Suppressor macrophage treated with lipopolysaccharide for 1 hour (primary cell): ENCODE measurements around the gene CENPM.

Source experiments
- DNase-seq, 3 donors: peaks; one replicate each; pipeline ENCODE4 v3.0.0-alpha.2; 2020 to 2022

Gene CENPM

DNA sequence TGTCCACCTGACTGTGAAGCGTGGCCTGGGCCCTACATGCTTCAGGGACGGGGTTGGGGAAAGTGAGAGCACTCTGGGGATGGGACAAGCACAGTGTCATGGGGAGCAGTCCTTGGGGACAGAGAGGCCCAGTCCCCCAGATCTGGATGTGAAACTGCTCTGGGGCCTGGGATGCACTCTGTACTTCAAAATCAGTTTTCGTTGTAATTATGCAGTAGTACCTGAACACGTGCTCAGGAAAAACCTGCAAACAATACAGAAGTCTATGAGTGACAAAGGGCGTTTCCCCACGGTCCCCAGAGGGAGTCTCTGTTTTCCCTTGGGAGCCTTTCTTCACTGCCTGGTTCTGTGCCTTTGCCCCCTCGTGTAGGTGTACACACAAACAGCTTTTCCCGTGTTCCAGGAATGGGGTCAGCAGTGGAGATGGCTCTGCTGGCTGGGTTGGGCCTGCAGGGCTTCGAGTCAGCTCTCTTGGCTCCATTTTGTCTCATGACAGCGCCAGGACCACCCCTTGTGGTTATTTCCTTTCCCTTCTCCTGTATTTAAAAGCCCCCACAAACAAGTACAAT lies 15.2 kb downstream of the CENPM start:
- no peak for DNase-seq

DNA sequence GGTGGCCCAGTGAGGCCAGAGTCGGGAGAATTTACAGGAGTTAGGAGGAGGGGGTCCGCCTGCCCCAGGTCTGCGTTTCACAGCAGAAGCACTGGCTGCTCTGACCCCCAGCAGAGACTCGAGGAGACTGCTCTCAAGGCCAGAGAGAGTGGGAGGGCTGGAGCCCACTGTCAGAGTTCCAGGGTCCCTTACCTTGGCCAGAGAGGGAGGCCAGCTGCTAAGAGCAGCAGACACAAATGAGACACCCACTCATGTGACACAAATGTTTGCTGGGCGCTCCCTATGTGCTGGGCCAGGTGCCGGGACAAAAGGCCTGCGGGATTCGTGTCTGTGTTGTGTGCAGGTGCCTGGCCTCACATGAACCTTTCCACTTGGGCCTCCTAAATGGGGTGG lies 17.5 kb downstream of the CENPM start:
- no peak for DNase-seq

GRCh38 chr22:41928593-41929417 lies 18.1 kb downstream of the CENPM start:
- DNase-seq = no peak

- DNase-seq = no peak
Observed at GRCh38 chr22:41927813-41928212, 19.1 kb downstream of the CENPM start.

- DNase-seq = peak; percentile 67 to 88 (median 78)
Observed at GRCh38 chr22:41925783-41926460, 21.0 kb downstream of the CENPM start.

- DNase-seq = no peak
Observed at GRCh38 chr22:41923595-41924276, 23.2 kb downstream of the CENPM start.

GRCh38 chr22:41922940-41923594 lies 23.9 kb downstream of the CENPM start:
- DNase-seq = no peak

GRCh38 chr22:41922328-41922727 lies 24.6 kb downstream of the CENPM start:
- DNase-seq = no peak

DNA sequence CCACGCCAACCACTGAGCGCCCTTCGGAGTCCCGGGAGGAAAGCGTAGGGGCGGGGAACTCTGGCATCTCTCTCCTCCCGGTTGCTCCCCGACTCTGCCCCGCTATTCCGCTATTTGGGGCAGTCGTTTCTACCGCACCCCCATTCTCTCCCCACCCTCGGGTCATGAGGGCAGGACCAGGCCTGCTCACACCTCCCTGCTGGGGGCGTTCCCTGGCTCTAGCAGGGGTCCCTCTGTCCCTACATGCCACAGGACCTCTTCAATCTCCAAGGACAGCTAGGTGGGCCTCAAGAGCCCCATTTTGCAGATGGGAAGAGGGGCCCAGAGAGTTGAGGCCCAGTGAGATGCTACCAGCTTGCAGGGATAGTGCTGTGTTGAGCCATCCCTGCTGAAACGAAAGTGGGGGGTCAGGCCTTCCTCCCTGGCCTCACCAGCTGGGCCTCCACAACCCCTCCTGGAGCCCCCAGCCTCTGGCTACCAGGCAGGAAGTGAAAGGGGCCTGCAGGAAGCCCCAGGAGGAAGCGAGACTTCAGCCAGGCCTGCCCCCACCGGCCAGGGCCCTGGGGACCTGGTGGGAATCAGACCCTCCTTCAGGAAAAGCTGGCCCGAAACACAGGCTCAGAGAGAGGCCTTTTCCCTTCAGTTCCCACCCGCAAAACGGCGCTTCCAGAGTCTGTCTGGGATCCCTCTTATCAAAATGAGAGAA lies 26.5 kb downstream of the CENPM start:
- no peak for DNase-seq

DNA sequence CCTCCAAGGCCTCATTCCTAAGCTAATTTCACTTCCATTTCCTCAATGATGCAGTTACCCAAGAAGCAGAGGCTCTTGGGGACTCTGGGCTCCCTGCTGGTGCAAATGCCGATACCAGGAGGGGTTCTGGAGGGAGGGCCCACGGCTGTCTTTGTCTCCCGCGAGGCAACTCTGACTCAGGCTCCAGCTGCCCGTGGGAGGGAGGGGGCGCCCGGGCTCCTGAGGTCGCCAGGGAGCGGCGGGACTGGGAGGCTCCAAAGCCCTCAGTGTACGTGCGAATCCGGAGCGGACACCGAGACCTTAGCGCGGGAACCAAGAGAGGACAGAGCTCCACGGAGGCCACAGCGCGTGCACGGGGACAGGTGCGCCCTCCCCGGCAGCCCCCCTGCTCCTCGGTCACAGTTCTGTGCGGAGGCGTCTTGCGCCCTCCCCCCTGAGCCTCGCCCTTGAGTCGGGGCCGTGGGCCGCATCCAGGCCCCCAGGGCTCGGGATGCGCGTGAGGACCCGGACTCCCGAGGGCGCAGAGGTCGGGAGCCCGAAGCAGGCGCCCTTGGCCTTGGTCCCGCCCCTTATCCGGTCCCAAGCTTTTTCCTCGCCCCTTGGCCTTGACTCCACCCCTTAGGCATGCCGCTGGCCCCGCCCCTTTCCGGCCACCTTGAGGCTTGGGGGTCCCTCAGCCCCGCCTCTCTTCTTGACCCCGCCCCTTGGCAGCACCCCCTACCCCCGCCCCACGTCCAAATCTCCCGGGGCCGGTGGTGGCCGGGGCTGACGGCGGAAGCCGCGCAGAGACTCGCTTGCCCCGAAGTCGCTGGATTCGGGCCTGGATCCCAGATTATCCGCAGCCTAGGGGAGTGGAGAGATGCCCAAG lies 27.4 kb downstream of the CENPM start:
- peak; percentile 87 to 91 (median 88) for DNase-seq

GRCh38 chr22:41917903-41918791 lies 28.8 kb downstream of the CENPM start:
- DNase-seq = peak; percentile 93 to 95 (median 95)

DNA sequence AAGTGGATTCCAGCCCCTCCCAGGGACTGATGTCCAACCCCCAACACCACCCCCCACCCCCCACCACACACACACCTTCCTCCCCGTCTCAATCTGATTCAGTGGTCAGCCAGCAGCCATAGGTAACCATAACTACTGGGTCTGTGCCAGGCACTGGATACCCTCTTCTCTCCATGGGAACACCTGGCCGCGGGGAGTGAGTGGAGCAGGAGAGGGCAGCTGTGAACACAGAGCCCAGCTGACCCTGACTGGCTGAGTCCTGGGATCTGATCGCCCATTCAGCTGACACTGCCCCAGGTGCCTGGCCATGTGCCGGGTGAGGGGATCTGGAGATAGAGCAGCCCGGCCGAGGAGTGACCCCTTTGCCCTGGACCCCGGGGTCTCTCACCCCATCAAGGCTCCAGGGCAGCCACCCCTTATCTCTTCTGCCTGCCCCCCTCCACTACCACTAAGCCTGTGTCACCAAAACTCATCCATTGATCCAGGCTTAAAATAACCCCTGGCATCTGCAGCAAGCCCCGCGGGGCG lies 29.5 kb downstream of the CENPM start:
- DNase-seq = no peak

GRCh38 chr22:41916745-41917358 lies 30.1 kb downstream of the CENPM start:
- no peak for DNase-seq

DNA sequence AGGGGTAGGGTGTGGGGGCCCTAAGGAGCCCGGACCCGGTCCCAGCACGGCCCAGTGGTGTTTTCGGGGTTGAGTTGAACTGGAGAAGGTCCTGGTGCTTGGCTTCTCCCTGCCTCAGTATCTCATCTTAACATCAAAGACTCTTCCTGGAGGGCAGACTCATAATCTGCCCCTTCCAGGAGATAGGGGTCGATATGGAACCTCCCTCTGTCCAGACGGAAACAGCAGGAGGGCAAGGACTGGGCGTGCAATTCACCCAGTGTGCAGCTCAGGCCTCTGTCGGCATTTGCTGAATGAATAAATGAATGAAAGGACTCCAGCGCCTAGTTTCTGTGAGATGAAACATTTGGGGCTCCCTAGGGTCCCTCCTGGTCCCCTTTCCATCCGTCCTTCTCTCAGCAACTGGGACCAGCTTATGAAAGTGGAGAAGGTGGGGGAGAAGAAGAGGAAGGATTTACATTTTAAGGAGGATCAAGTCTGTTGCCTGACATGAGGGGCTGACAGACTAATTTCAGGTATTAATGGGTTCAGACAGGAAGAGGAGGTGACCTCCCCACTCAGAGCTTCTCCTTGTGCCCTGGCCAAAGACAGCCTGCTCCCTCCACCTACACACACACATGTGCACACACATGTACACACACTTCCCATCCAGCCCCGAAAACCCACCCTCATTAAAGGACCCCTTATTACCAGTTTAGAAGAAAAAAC lies 31.0 kb downstream of the CENPM start:
- DNase-seq = no peak

GRCh38 chr22:41915035-41915785 lies 31.7 kb downstream of the CENPM start, which contains the start of gene SHISA8:
Gene SHISA8, minus strand, starts transcription at chr22:41915074. Its CDS starts 407 bp downstream, at chr22:41914667.
- peak in 2 of 3 donors; percentile 51 to 69 for DNase-seq

- DNase-seq = no peak
Observed at GRCh38 chr22:41914611-41915034, 32.3 kb downstream of the CENPM start.

GRCh38 chr22:41913842-41914534 lies 33.0 kb downstream of the CENPM start:
- no peak for DNase-seq
